ENCODE results near the gene PDE8B. TPM values are rescaled to one million over a fixed set of nuclear protein-coding genes. Genes with fewer than 3 reads are reported as not detected.

Gene PDE8B
- total and polyA plus RNA-seq, 2 experiments from 2014 or later = 0.45 to 0.91 TPM

- peaks cover 5% of the 10 kb centered on the region; the same call in 1 of the 2 replicates for H3K4me1 ChIP-seq (ENCODE audit: insufficient read depth)
- no peaks in the 10 kb centered on the region for H3K79me2 ChIP-seq (replicated peaks; ENCODE audit: insufficient read depth)
- DNase-seq (ENCODE audit: low spot score) (no peak), ATAC-seq (peak; percentile 59)
- no peaks in the 10 kb centered on the region for H3K27me3 ChIP-seq (ENCODE audit: insufficient read depth)
- no peaks in the 10 kb centered on the region for H3K4me1 Mint-ChIP-seq
- H3K4me3 ChIP-seq = no peak overlapping the region
- H2AFZ ChIP-seq = no peak overlapping the region
- no peak overlapping the region for H3K27ac Mint-ChIP-seq
- H4K20me1 ChIP-seq (replicated peaks; ENCODE audit: insufficient read depth) = no peaks in the 10 kb centered on the region
- H3K36me3 Mint-ChIP-seq (ENCODE audit: low read depth) = no peaks in the 10 kb centered on the region
- H3K4me2 ChIP-seq = no peak overlapping the region
- H3K27me3 Mint-ChIP-seq (ENCODE audit: insufficient read depth, low read depth, poor library complexity) = no peaks in the 10 kb centered on the region
- no peaks in the 10 kb centered on the region for H3K9me2 ChIP-seq (ENCODE audit: insufficient read depth)
- H3K4me3 Mint-ChIP-seq = no peak overlapping the region
- no peaks in the 10 kb centered on the region for H3K36me3 ChIP-seq (ENCODE audit: insufficient read depth)
- TF ChIP-seq CREB1 (CRISPR knock-in tag; IDR thresholded peaks at IDR 0.05; ENCODE audit: low read depth) (no peak), ZNF114 (CRISPR knock-in tag; IDR thresholded peaks at IDR 0.05) (no peak), POLR2AphosphoS5 (IDR thresholded peaks at IDR 0.05; ENCODE audit: low read depth) (no peak), EZH2 (IDR thresholded peaks at IDR 0.05; ENCODE audit: low read depth, unreplicated experiment) (no peak), NANOG (IDR thresholded peaks at IDR 0.05; ENCODE audit: borderline replicate concordance) (no peak), EZH2phosphoT487 (IDR thresholded peaks at IDR 0.05; ENCODE audit: unreplicated experiment) (no peak), STAT1 (IDR thresholded peaks at IDR 0.05; ENCODE audit: unreplicated experiment) (no peak)
- TF ChIP-seq, protein P1, sequence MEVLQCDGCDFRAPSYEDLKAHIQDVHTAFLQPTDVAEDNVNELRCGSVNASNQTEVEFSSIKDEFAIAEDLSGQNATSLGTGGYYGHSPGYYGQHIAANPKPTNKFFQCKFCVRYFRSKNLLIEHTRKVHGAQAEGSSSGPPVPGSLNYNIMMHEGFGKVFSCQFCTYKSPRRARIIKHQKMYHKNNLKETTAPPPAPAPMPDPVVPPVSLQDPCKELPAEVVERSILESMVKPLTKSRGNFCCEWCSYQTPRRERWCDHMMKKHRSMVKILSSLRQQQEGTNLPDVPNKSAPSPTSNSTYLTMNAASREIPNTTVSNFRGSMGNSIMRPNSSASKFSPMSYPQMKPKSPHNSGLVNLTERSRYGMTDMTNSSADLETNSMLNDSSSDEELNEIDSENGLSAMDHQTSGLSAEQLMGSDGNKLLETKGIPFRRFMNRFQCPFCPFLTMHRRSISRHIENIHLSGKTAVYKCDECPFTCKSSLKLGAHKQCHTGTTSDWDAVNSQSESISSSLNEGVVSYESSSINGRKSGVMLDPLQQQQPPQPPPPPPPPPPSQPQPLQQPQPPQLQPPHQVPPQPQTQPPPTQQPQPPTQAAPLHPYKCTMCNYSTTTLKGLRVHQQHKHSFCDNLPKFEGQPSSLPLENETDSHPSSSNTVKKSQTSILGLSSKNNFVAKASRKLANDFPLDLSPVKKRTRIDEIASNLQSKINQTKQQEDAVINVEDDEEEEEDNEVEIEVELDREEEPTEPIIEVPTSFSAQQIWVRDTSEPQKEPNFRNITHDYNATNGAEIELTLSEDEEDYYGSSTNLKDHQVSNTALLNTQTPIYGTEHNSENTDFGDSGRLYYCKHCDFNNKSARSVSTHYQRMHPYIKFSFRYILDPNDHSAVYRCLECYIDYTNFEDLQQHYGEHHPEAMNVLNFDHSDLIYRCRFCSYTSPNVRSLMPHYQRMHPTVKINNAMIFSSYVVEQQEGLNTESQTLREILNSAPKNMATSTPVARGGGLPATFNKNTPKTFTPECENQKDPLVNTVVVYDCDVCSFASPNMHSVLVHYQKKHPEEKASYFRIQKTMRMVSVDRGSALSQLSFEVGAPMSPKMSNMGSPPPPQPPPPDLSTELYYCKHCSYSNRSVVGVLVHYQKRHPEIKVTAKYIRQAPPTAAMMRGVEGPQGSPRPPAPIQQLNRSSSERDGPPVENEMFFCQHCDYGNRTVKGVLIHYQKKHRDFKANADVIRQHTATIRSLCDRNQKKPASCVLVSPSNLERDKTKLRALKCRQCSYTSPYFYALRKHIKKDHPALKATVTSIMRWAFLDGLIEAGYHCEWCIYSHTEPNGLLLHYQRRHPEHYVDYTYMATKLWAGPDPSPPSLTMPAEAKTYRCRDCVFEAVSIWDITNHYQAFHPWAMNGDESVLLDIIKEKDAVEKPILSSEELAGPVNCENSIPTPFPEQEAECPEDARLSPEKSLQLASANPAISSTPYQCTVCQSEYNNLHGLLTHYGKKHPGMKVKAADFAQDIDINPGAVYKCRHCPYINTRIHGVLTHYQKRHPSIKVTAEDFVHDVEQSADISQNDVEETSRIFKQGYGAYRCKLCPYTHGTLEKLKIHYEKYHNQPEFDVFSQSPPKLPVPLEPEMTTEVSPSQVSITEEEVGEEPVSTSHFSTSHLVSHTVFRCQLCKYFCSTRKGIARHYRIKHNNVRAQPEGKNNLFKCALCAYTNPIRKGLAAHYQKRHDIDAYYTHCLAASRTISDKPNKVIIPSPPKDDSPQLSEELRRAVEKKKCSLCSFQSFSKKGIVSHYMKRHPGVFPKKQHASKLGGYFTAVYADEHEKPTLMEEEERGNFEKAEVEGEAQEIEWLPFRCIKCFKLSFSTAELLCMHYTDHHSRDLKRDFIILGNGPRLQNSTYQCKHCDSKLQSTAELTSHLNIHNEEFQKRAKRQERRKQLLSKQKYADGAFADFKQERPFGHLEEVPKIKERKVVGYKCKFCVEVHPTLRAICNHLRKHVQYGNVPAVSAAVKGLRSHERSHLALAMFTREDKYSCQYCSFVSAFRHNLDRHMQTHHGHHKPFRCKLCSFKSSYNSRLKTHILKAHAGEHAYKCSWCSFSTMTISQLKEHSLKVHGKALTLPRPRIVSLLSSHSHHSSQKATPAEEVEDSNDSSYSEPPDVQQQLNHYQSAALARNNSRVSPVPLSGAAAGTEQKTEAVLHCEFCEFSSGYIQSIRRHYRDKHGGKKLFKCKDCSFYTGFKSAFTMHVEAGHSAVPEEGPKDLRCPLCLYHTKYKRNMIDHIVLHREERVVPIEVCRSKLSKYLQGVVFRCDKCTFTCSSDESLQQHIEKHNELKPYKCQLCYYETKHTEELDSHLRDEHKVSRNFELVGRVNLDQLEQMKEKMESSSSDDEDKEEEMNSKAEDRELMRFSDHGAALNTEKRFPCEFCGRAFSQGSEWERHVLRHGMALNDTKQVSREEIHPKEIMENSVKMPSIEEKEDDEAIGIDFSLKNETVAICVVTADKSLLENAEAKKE (CRISPR knock-in tag; IDR thresholded peaks at IDR 0.05) = no peak
- no peaks in the 10 kb centered on the region for H3K9me3 Mint-ChIP-seq
- no peak overlapping the region for H3K27ac ChIP-seq (ENCODE audit: low read depth)
- H3F3A ChIP-seq (replicated peaks; ENCODE audit: low read depth) = no peaks in the 10 kb centered on the region
Observed at GRCh38 chr5:77232574-77233358, 22.3 kb downstream of the PDE8B start.

Data from GM23338 (cell line).